MV-4-11 (cell line): ENCODE results near the gene PAM.
"Not testable (repeated sequence)": the region's sequence is repeated elsewhere in the genome, so short reads cannot be mapped to it uniquely, and the experiment has no call there.

Experiments used
- DNase-seq: peaks from one replicate; lab custom pipeline; 2025; lab: John Stamatoyannopoulos, UW

The PAM gene

GRCh38 chr5:103000089-103000488 lies 245.0 kb downstream of the PAM start:
- DNase-seq, result no peak

- DNase-seq, result no peak
These were observed 248.8 kb downstream of the PAM start for GRCh38 chr5:103003872-103004271.

GRCh38 chr5:103005276-103005675 lies 250.2 kb downstream of the PAM start:
- no peak for DNase-seq

- no peak for DNase-seq
These were observed 251.8 kb downstream of the PAM start for GRCh38 chr5:103006921-103007320.

- DNase-seq, result no peak
These were observed 255.1 kb downstream of the PAM start for GRCh38 chr5:103010168-103010567.

DNA sequence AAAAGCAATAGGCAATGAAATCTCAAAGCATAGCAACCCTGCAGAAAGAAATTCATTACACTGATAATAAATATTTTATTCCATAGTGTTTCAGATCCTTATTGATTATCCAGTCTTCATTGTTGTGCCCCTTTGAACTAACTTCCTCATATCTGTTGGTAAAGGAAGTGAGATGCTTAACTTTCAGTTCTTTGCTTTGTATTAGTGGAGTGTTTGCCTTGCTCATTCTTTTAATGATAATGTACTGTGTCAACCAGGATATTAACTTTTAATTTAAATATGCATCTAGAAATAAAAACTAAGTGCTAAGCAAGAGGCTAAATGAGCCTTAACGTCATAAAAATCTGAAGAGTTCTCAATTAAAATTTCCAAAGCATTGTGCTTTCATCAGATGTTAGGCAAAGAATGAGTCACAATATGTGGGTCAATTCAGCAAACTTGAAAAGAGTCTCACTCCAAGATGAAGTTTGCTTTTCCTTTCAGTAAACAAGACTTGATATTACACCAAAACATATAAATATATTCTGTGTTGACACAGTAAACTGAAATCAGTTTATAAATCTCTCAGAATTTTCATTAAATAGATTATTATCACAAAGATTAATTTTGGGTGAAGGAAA lies 258.9 kb downstream of the PAM start:
- peak; percentile 46 for DNase-seq

DNA sequence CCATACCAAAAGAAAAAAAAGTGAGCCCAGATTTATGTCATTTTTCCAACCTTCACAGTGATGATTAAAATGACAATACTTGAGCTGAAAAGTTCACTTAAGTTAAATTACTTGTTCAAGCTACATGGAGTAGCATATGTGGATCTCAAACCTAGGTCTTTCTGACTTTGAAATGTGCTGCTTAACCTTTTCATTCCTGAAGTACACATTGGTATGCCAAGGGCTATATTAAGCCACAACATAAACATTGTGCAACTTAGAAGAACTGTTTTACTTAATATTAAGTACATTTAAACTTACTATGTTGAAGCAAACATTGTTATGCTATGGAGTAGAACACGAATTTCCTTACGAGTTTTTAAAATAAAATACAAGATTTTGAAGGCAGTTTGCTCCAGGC lies 259.9 kb downstream of the PAM start:
- DNase-seq, result no peak

GRCh38 chr5:103016167-103016566 lies 261.1 kb downstream of the PAM start:
- DNase-seq, result no peak

GRCh38 chr5:103019804-103020203 lies 264.7 kb downstream of the PAM start:
- DNase-seq, result peak; percentile 55

DNA sequence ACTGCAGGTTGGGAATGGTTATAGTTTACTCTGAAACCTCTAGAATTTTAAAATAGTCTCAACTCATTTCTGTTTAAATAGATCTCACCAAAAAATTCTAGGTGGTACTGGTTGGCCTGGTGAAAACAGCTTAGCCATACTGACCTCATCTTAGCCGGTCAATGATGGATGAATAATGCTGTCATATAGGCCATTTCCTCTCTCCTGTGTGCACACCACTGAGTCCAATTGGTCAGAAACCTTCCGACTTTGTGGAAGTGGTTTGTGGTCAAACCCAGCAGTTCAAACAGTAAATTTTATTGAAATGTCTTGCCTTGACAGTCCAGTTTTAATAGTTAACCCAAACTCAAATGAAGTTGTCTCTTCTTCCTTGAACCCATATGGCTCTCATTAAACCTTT lies 266.2 kb downstream of the PAM start:
- DNase-seq, result peak; percentile 90

DNA sequence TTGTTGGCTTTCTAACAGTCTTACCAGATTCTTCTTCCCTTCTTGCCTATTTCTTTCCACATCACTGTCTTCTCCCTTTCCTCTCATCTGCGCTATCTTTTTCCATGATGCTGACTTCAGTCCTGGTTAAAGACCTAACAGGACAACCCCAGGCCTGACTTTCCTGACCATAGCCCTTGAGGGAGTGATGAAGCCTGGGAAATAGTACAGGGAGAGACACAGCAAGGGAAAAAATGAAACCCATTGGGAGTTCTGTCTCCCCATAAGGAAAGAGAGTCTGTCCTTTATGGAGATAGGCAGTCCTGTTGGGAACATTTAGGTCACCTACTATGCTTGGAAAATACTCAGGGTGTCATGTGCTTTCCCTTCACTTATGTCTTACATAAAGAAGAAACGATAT lies 272.2 kb downstream of the PAM start:
- DNase-seq, result no peak

- DNase-seq, result no peak
These were observed 276.5 kb downstream of the PAM start for GRCh38 chr5:103031607-103032006.

DNA sequence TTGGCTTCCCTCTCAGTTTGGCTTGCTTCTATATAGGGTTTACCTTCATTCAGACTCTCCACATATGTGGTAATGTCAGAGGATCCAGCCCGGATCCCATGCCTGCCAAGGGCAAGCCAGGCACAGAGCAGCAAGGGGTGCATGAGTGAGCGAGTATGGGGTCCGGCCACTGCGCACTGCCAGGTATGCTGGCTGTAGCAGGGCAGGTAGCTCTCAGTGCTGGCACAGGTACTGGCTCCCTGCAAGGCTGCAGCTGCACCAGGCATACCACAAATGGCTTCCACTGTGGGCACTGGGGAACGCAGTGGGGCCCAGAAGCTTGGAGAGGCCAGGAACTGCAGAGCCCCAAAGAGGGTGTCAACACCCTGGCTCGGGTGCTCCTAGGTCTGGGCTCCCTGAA lies 278.6 kb downstream of the PAM start:
- no peak for DNase-seq

- DNase-seq, result no peak
These were observed 279.7 kb downstream of the PAM start for GRCh38 chr5:103034662-103035392.

DNA sequence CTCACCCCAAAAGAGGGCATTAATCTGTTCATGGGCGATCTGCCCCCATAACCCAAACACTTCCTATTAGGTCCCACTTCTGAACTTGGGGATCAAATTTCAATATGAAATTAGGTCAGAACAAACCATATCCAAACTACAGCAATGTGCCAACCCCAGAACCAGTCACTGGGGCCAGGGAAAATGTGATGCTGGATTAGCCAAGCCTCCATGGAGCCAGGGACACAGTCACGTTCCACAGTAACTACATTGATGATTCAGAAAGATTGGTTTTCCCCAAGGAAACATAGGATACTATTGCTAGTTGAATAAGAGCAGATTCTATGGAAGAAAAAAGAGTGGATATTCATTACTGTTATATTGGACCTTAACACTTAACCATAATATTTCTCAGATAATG lies 280.6 kb downstream of the PAM start:
- DNase-seq, result no peak

DNA sequence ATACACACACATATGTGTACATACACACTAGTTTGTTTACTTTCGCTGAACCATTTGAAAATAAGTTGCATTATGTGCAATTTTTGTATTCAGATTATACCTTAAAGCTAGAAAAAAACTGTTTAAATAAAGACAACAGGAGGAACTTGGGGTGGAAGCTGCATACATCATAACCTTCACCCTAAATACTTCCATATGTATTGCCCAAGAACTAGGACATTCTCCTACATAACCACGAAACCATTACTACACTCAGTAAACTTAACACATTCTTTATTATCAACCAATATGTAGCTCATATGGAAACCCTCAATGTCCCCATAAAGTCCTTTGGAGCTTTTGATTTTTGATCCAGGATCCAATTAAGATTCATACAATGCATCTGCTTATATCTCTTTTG lies 281.5 kb downstream of the PAM start:
- peak; percentile 57 for DNase-seq

- DNase-seq, result no peak
These were observed 282.8 kb downstream of the PAM start for GRCh38 chr5:103037673-103038455.

DNA sequence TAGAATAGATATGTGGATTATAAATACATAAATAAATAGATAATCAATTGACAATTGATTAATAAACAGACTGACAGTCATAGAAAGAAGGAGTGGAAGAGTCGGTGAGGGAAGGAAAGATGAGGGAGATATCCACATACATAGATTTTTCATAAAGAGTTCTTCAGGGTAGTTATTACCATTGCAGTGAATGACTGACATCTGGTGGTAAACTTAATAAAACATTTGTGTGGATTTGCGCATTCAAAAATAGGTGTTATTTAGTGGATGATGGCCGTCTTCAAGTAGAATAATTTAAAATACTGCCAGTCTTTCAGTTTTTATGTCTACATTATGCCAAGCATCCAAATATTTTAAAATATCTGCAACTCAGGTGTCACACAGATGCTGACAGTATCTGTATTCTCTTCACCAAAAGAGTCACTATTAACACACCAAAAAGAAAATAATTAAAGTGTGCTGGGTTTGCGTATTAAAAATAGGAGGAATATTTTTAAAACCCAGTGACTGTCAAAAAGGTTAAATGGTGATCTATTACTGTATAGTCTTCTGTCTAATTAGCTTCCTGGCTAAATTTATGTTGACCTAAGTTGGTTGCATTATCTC lies 286.1 kb downstream of the PAM start:
- peak; percentile 41 for DNase-seq

GRCh38 chr5:103046706-103047105 lies 291.6 kb downstream of the PAM start:
- not testable (repeated sequence) for DNase-seq

DNA sequence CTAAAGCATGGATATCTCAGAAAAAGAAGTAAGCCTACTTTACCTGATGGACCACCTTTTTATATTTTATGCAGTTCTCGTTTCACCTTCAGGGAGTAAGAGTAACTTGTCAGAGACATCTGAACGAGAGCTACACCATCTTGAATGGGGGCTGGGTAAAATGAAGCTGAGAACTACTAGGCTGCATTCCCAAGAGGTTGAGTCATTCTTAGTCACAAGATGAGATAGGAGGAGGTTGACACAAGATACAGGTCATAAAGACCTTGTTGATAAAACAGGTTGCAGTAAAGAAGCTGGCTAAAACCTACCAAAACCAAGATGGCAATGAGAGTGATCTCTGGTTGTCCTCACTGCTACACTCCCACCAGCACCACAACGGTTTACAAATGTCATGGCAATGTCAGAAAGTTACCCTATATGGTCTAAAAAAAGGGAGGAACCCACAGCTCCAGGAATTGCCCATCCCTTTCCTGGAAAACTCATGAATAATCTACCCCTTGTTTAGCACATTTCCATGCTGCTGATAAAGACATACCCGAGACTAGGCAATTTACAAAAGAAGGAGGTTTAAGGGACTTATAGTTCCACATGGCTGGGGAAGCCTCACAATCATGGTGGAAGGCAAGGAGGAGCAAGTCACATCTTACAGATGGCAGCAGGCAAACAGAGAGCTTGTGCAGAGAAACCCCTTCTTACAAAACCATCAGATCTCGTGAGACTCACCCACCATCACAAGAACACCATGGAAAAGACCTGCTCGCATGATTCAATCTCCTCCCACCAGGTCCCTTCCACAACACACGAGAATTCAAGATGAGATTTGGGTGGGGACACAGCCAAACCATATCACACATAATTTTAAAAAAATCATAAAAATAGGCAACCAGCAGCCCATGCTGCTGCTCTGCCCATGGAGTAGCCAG lies 302.4 kb downstream of the PAM start:
- DNase-seq, result no peak

DNA sequence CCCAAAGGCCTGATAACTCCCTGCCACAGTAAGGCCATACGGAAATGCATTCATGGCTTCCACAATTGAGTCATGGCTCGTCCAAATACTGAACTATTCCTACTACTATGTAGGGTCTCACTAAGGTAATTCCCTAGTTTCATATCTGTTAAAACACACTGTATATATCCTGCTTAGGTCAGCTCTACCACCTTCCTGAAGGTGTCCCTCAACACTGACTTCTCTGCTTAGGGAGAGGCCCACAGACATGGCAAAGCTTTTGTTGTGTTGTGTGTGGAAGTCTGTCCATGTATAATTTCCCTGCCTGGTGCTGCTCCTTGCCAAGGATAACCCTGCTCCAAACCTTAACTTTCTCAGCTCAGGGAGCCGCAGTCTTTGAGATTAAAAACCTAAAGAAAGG lies 304.4 kb downstream of the PAM start:
- no peak for DNase-seq
